Breast epithelium (tissue), 3 donors: ENCODE data around the gene SNX25.

Source experiments
- POLR2A ChIP-seq: fragments of 450-650 bp; IDR thresholded peaks from one replicate; pipeline ENCODE4 v1.6.1; 2016; ENCODE audit warnings: antibody characterized with exemption, mild to moderate bottlenecking, moderate library complexity
- TF ChIP-seq, protein P1 (sequence below), 3 donors: fragments of 450-650 bp; IDR thresholded peaks; one replicate each; pipeline ENCODE4 v1.5.1; 2016 to 2017; ENCODE audit warnings: antibody characterized with exemption in 3 of 3, mild to moderate bottlenecking in 3 of 3, moderate library complexity in 3 of 3

- TF ChIP-seq, protein P1, sequence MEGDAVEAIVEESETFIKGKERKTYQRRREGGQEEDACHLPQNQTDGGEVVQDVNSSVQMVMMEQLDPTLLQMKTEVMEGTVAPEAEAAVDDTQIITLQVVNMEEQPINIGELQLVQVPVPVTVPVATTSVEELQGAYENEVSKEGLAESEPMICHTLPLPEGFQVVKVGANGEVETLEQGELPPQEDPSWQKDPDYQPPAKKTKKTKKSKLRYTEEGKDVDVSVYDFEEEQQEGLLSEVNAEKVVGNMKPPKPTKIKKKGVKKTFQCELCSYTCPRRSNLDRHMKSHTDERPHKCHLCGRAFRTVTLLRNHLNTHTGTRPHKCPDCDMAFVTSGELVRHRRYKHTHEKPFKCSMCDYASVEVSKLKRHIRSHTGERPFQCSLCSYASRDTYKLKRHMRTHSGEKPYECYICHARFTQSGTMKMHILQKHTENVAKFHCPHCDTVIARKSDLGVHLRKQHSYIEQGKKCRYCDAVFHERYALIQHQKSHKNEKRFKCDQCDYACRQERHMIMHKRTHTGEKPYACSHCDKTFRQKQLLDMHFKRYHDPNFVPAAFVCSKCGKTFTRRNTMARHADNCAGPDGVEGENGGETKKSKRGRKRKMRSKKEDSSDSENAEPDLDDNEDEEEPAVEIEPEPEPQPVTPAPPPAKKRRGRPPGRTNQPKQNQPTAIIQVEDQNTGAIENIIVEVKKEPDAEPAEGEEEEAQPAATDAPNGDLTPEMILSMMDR (IDR thresholded peaks at IDR 0.05), result no peak
- no peak for TF ChIP-seq POLR2A
Observed at GRCh38 chr4:185312699-185313098, 103.3 kb downstream of the SNX25 start.
